ENCODE data around the gene COL19A1. TPM values are rescaled to one million over a fixed set of nuclear protein-coding genes. Genes with fewer than 3 reads are reported as not detected.

The COL19A1 gene
- total and polyA plus RNA-seq, 9 of the 15 experiments (the other 6 are each of a cell fraction or from before 2014, with no cell fraction given), result not detected

- TF ChIP-seq ETV6 (IDR thresholded peaks at IDR 0.05; ENCODE audit: borderline replicate concordance in 1 of 2, low read depth in 2 of 2, low read length in 1 of 2) (no peak), ETV6 (CRISPR knock-in tag; IDR thresholded peaks at IDR 0.05; ENCODE audit: borderline replicate concordance) (no peak), ZNF324 (CRISPR knock-in tag; IDR thresholded peaks at IDR 0.05) (no peak), ZFPM2 (CRISPR knock-in tag; IDR thresholded peaks at IDR 0.05) (no peak), TCF7 (IDR thresholded peaks at IDR 0.05; ENCODE audit: borderline replicate concordance) (peak; percentile 95), BCOR (IDR thresholded peaks at IDR 0.05) (no peak), SMARCC2 (IDR thresholded peaks at IDR 0.05; ENCODE audit: low read depth) (0 out of 2 replicates have a peak, but pooled peaks have one; percentile 31), ZNF24 (IDR thresholded peaks at IDR 0.05) (no peak), FOXM1 (IDR thresholded peaks at IDR 0.05; ENCODE audit: low read depth) (no peak), FOXM1 (CRISPR knock-in tag; IDR thresholded peaks at IDR 0.05; ENCODE audit: low read depth) (no peak), PPARD (CRISPR knock-in tag; IDR thresholded peaks at IDR 0.05) (no peak), E2F4 (CRISPR knock-in tag; IDR thresholded peaks at IDR 0.05; ENCODE audit: low read depth) (no peak), CBFB (CRISPR knock-in tag; IDR thresholded peaks at IDR 0.05) (no peak), TAF9B (IDR thresholded peaks at IDR 0.05; ENCODE audit: partially characterized antibody) (no peak), RAD21 (CRISPR knock-in tag; conservative IDR thresholded peaks at IDR 0.05 in 1 of 2, IDR thresholded peaks at IDR 0.05 in 1 of 2) (no peak), TEAD4 (IDR thresholded peaks at IDR 0.05; ENCODE audit: low read length) (peak; percentile 69), TEAD4 (CRISPR knock-in tag; IDR thresholded peaks at IDR 0.05; ENCODE audit: borderline replicate concordance) (no peak), RB1 (IDR thresholded peaks at IDR 0.05; ENCODE audit: low read depth) (no peak), TAF7 (tag; IDR thresholded peaks at IDR 0.05) (no peak), TCF3 (CRISPR knock-in tag; IDR thresholded peaks at IDR 0.05) (peak; percentile 35), ZNF511 (CRISPR knock-in tag; IDR thresholded peaks at IDR 0.05) (no peak), KDM1A (IDR thresholded peaks at IDR 0.05) (no peak), EHMT2 (IDR thresholded peaks at IDR 0.05) (no peak), SNIP1 (IDR thresholded peaks at IDR 0.05; ENCODE audit: low read depth) (no peak), ZC3H8 (IDR thresholded peaks at IDR 0.05) (no peak), ZNF133 (CRISPR knock-in tag; IDR thresholded peaks at IDR 0.05) (no peak), AFF4 (CRISPR knock-in tag; IDR thresholded peaks at IDR 0.05) (no peak)
These were observed 298.2 kb downstream of the COL19A1 start (continued) for GRCh38 chr6:70164556-70164955.
